Astrocyte (in vitro differentiated cells and primary cell): Measurements from ENCODE around the gene KLHL8. TPM values are rescaled to one million over a fixed set of nuclear protein-coding genes. Genes with fewer than 3 reads are reported as not detected.

Experiments used
- DNase-seq: peaks from one replicate; pipeline ENCODE4 v3.0.0-alpha.2; 2010; ENCODE audit warnings: low read depth
- FAIRE-seq: peaks from 2 replicates; lab custom pipeline; 2011; peaks lifted over from hg19 to GRCh38; lab: Jason Lieb, UNC
- H2AFZ ChIP-seq: 2 replicates; pipeline ENCODE4 v1.6.0; 2012; ENCODE audit warnings: low read depth, low read length, inconsistent platforms
- H3K27ac ChIP-seq: 2 replicates; pipeline ENCODE4 v1.5.1; 2011; ENCODE audit warnings: low read depth, low read length, inconsistent platforms
- H3K27me3 ChIP-seq: 2 replicates; pipeline ENCODE4 v1.6.0; 2011; ENCODE audit warnings: low read length, inconsistent platforms; ENCODE audit not compliant: insufficient read depth
- H3K36me3 ChIP-seq: 2 replicates; pipeline ENCODE4 v1.5.1; 2011; ENCODE audit warnings: low read length, inconsistent platforms; ENCODE audit not compliant: insufficient read depth
- H3K4me1 ChIP-seq: 2 replicates; pipeline ENCODE4 v1.5.1; 2011; ENCODE audit warnings: low read length, inconsistent platforms; ENCODE audit not compliant: insufficient read depth
- H3K4me2 ChIP-seq: 2 replicates; pipeline ENCODE4 v1.6.0; 2012; ENCODE audit warnings: low read length, inconsistent platforms
- H3K4me3 ChIP-seq: 2 replicates; pipeline ENCODE4 v1.5.1; 2011; ENCODE audit warnings: low read depth, mild to moderate bottlenecking, low read length, inconsistent platforms; ENCODE audit not compliant: insufficient read depth
- H3K79me2 ChIP-seq: 2 replicates; pipeline ENCODE4 v1.6.0; 2012; ENCODE audit warnings: mild to moderate bottlenecking, low read length, inconsistent platforms; ENCODE audit not compliant: insufficient read depth
- H3K9ac ChIP-seq: 2 replicates; pipeline ENCODE4 v1.6.0; 2012; ENCODE audit warnings: mild to moderate bottlenecking, low read length, inconsistent platforms
- H3K9me3 ChIP-seq: 2 replicates; pipeline ENCODE4 v1.5.1; 2012; ENCODE audit warnings: low read depth, mild to moderate bottlenecking, low read length, inconsistent platforms; ENCODE audit not compliant: insufficient read depth
- H4K20me1 ChIP-seq: 2 replicates; pipeline ENCODE4 v1.6.0; 2012; ENCODE audit warnings: low read length, inconsistent platforms; ENCODE audit not compliant: insufficient read depth
- H3K27ac Mint-ChIP-seq: one replicate; pipeline ENCODE4 v1.8.0; 2021; ENCODE audit warnings: mild to moderate bottlenecking, mixed read lengths; ENCODE audit not compliant: unreplicated experiment
- H3K27me3 Mint-ChIP-seq: one replicate; pipeline ENCODE4 v1.8.0; 2021; ENCODE audit warnings: low read depth, mixed read lengths; ENCODE audit not compliant: unreplicated experiment
- H3K36me3 Mint-ChIP-seq: one replicate; pipeline ENCODE4 v1.8.0; 2021; ENCODE audit warnings: low read depth, mixed read lengths; ENCODE audit not compliant: unreplicated experiment
- H3K4me1 Mint-ChIP-seq: one replicate; pipeline ENCODE4 v1.8.0; 2021; ENCODE audit warnings: low read depth, mixed read lengths; ENCODE audit not compliant: unreplicated experiment
- H3K4me3 Mint-ChIP-seq: one replicate; pipeline ENCODE4 v1.8.0; 2021; ENCODE audit warnings: mild to moderate bottlenecking, moderate library complexity, mixed read lengths; ENCODE audit not compliant: unreplicated experiment
- H3K9me3 Mint-ChIP-seq: one replicate; pipeline ENCODE4 v1.8.0; 2021; ENCODE audit warnings: mild to moderate bottlenecking, mixed read lengths; ENCODE audit not compliant: unreplicated experiment
- EZH2 ChIP-seq: IDR thresholded peaks from 2 replicates; pipeline ENCODE4 v1.6.1; 2012; ENCODE audit warnings: mild to moderate bottlenecking, low read length, inconsistent platforms; ENCODE audit not compliant: insufficient read depth
- total RNA-seq: library from RNA; stranded (reverse); gene quantifications from 2 replicates; pipeline ENCODE4 v1.2.1, GENCODE V29; 2021
- TF ChIP-seq, protein P1 (sequence below): IDR thresholded peaks from 2 replicates; pipeline ENCODE4 v1.5.1; 2011; ENCODE audit warnings: low read depth, mild to moderate bottlenecking, inconsistent platforms, low read length, moderate library complexity; ENCODE audit not compliant: insufficient read depth

KLHL8 gene
- total RNA-seq, 1 donor from 2014 or later: 11.8 TPM

DNA sequence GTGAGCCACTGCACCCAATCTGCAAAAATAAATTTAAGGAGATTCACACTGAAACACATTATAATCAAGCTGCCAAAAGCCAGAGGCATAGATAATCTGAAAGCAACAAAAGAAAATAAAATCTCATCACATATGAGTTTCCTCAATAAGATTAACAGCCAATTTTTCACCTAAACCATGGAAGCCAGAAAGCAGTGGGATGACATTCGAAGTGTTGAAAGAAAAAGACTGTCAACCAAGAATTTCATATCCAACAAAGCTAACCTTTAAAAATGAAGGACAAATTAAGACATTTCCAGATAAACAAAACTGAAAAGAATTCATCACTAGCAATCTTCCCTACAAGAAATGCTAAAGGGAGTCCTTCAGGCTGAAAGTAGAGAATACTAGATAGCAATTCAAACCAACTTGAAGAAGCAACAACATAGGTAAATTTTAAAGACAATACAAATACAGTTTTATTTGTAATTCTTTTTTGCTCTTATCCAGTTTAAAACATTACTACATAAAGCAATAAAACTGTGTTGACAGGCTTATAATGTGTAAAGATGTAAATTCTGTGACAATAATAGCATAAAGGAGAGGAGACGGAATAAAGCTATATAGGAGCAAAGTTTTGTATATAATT lies 23.1 kb upstream of the KLHL8 start:
- TF ChIP-seq, protein P1, sequence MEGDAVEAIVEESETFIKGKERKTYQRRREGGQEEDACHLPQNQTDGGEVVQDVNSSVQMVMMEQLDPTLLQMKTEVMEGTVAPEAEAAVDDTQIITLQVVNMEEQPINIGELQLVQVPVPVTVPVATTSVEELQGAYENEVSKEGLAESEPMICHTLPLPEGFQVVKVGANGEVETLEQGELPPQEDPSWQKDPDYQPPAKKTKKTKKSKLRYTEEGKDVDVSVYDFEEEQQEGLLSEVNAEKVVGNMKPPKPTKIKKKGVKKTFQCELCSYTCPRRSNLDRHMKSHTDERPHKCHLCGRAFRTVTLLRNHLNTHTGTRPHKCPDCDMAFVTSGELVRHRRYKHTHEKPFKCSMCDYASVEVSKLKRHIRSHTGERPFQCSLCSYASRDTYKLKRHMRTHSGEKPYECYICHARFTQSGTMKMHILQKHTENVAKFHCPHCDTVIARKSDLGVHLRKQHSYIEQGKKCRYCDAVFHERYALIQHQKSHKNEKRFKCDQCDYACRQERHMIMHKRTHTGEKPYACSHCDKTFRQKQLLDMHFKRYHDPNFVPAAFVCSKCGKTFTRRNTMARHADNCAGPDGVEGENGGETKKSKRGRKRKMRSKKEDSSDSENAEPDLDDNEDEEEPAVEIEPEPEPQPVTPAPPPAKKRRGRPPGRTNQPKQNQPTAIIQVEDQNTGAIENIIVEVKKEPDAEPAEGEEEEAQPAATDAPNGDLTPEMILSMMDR: no peak
- TF ChIP-seq EZH2: no peak
- no peak for FAIRE-seq

DNA sequence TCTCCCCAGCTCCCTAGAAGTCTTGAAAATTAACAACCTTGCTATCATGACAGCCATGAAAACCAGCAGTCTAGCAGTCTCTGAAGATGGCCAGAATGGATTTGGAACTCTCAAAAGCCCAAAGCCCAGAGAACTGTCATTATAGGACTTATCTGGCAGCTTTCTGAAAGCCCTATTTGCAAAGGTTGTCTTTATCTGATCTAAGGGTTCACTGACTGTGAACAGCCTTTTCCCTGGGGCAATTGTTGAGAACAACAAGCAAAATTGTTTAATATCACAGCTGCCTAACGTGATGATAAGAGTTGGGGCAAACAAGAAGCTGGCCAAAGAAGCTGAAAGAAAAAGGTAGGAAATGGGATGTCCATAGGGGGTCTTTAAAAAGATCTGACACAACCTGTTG lies 20.9 kb upstream of the KLHL8 start:
- Mint-ChIP-seq H3K4me1 (no peaks in the 10 kb centered on the region), H3K4me3 (no peak overlapping the region), H3K27ac (no peak overlapping the region), H3K27me3 (no peaks in the 10 kb centered on the region), H3K36me3 (no peaks in the 10 kb centered on the region), H3K9me3 (peaks cover 14% of the 10 kb centered on the region)
- DNase-seq (no peak), FAIRE-seq (no peak)
- Histone ChIP-seq H3K27me3 (no peaks in the 10 kb centered on the region), H3K9me3 (no peaks in the 10 kb centered on the region), H3K36me3 (no peaks in the 10 kb centered on the region), H4K20me1 (no peaks in the 10 kb centered on the region), H3K27ac (no peak overlapping the region), H3K9ac (no peak overlapping the region), H3K4me1 (no peaks in the 10 kb centered on the region), H2AFZ (no peak overlapping the region), H3K79me2 (no peaks in the 10 kb centered on the region), H3K4me3 (no peak overlapping the region), H3K4me2 (no peak overlapping the region)
- no peak for TF ChIP-seq EZH2
- TF ChIP-seq, protein P1: no peak

More for the DNA sequence above, 23.1 kb upstream of the KLHL8 start:
- Histone ChIP-seq H3K4me3 (no peak overlapping the region), H3K27me3 (no peaks in the 10 kb centered on the region), H4K20me1 (no peaks in the 10 kb centered on the region), H2AFZ (no peak overlapping the region), H3K27ac (no peak overlapping the region), H3K9ac (no peak overlapping the region), H3K4me2 (no peak overlapping the region), H3K36me3 (no peaks in the 10 kb centered on the region), H3K79me2 (no peaks in the 10 kb centered on the region), H3K4me1 (no peaks in the 10 kb centered on the region), H3K9me3 (no peaks in the 10 kb centered on the region)
- no peaks in the 10 kb centered on the region for H3K27me3 Mint-ChIP-seq
- H3K36me3 Mint-ChIP-seq: no peaks in the 10 kb centered on the region
- peaks cover 14% of the 10 kb centered on the region for H3K9me3 Mint-ChIP-seq
- DNase-seq: no peak
- no peaks in the 10 kb centered on the region for H3K4me1 Mint-ChIP-seq
- H3K4me3 Mint-ChIP-seq: no peak overlapping the region
- no peak overlapping the region for H3K27ac Mint-ChIP-seq

DNA sequence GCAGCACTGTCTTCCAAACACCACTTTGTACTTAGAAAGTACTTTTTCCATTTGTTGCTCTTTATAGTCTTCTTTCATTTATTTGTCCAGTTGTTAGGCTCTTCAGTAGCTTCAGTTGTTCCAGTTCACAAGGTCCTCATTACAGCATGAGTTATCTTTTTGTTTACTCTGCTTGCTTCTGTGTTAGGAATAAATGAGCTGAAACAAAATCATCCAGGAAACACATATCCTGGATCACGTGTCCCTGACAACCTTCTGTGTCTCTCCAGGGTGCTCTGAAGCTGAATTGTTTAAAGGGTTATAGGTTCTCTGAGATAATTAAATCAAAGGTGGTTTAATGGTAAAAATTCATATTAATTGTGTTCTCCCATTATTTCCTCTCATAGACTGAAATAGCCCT lies 19.9 kb upstream of the KLHL8 start:
- Histone ChIP-seq H3K36me3 (no peaks in the 10 kb centered on the region), H3K9ac (no peak overlapping the region), H3K27ac (no peak overlapping the region), H4K20me1 (no peaks in the 10 kb centered on the region), H3K4me1 (peaks cover 2% of the 10 kb centered on the region), H3K9me3 (no peaks in the 10 kb centered on the region), H3K79me2 (no peaks in the 10 kb centered on the region), H2AFZ (no peak overlapping the region), H3K4me3 (no peak overlapping the region), H3K4me2 (no peak overlapping the region), H3K27me3 (no peaks in the 10 kb centered on the region)
- H3K9me3 Mint-ChIP-seq: peaks cover 14% of the 10 kb centered on the region
- FAIRE-seq (no peak), DNase-seq (no peak)
- no peaks in the 10 kb centered on the region for H3K27me3 Mint-ChIP-seq
- TF ChIP-seq, protein P1: no peak
- no peak for TF ChIP-seq EZH2
- no peaks in the 10 kb centered on the region for H3K4me1 Mint-ChIP-seq
- no peaks in the 10 kb centered on the region for H3K36me3 Mint-ChIP-seq
- no peak overlapping the region for H3K4me3 Mint-ChIP-seq
- H3K27ac Mint-ChIP-seq: no peak overlapping the region
